ENCODE results near the gene FBN1.

GRCh38 chr15:48466079-48466478, 179.4 kb downstream of the FBN1 start:
- no peak for TF ChIP-seq EZH2 (IDR thresholded peaks at IDR 0.05)
- no peak for TF ChIP-seq CTCF (IDR thresholded peaks at IDR 0.05)
- no peak for TF ChIP-seq EZH2phosphoT487 (IDR thresholded peaks at IDR 0.05)

Measured in neural progenitor cell (in vitro differentiated cells).